GM18508 (cell line): ENCODE measurements around the gene SASH1.
A peak's percentile ranks its signal among the peaks of the same experiment; 100 is the strongest.

Source experiments
- ATAC-seq: cut with Tn5 transposase; IDR thresholded peaks from one replicate; pipeline ENCODE4 v1.9.1; 2021; ENCODE audit warnings: moderate number of reproducible peaks; ENCODE audit not compliant: insufficient read depth, unreplicated experiment

SASH1 gene

DNA sequence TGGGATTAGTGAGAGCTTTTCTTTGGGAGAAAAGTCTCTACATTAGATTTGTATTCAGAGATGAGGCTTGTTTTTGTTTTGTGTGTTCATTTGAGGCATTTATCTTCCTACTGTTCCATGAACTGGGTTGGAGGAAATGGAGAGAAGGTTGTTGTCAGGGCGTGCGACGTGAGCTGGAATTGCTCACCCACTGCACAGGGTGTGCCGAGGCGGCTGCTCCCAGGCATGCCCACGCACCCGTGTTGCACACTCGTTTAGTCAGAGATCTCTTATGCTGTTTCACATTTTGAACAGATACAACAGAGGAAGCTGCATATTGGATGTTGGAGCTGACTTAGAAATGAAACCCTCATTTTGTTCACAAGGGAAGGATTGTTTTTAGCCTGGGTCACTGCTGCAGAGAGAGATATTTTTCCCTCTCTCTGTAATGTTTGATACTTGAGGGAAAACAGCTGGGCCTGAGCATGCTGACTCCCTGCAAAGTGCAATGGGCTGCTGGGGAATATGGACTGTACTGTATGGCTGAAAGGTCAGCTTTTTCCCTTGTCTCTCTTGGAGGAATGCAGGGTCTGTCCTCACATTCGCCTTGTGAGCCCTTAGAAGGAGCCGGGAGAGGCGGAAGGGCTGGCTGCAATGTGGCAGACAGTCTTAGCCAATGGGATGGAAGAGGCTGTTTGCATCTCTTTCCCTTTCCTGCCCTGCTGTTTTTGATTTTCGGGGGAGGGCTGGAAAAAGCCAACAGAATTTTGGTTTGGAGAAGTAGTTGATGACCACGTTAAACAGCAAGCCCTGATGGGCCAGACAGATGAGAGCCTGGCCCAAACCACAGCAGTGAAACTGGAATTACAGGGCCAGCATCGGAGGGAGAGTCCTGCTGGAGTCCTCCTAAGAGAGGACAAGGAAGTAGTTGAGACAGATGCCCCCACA, 170.8 kb downstream of the SASH1 start:
- no peak for ATAC-seq

DNA sequence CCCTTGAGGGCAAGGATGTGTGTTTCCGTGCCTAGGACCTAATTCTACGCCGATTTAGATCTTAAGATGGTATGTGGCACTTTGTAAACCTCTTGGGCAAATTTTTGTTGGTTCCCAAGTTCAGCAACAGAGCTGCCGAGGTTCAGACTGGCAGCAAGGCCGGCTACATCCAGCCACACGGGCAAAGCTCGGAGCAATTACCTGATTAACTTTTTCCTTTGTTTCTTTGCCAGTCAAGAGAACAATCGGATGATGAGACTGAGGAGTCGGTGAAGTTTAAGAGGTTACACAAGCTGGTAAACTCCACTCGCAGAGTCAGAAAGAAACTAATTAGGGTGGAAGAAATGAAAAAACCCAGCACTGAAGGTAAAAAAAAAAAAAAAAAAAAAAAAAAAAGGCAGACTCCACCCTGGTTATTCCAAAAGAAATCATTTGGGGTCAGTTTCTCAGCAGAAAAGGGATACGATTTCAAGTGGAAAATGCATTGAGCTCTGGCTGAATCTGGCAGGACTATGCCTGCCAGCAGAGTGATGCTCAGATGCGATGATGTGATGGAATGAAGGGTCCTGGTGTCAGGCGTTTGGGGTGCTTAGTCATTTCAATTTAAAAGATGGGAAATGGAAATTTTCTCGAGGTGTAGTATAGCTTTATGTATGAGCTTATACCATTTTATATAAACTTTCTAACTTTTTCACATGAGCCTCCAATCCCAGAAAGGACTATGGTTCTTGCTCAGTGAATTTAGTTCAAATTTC, 171.6 kb downstream of the SASH1 start:
- no peak for ATAC-seq

DNA sequence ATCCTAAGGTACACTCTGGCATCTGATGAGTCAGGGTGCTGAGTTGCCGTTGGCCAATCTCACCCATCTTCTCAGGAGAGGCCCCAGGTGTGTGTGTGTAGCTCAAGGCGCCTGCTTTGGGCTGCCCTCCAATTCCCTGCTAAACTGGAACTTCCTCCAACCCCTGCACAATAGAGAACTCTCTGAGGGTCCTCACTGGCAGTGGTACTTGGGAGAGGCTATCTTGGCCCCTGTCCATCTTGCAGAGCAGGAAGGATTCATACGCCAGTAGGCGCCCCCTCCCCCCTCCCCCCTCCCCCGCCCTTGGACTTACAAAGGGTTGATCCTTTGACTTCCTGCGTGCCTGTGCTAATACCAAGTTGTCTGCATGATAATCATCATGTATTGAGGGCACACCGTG, 173.6 kb downstream of the SASH1 start:
- no peak for ATAC-seq

DNA sequence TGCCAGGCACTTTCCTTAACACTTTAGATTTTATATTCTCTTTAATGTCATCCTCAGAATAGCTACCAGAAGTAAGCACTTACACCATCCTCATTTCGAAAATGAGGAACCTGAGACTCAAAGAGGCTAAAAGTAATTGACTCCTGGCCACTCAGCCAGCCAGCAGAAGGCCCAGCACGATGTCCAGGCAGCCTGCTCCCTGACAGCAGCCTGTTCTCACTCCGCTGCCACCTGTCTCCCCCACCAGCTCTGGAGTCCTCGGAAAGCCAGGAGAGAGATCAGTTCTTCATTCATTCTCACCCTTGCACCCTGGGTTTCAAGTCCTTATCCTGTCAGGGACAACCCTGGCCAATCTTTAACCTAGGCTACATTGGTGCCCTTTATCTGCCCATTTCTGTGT, 174.0 kb downstream of the SASH1 start:
- ATAC-seq = no peak

DNA sequence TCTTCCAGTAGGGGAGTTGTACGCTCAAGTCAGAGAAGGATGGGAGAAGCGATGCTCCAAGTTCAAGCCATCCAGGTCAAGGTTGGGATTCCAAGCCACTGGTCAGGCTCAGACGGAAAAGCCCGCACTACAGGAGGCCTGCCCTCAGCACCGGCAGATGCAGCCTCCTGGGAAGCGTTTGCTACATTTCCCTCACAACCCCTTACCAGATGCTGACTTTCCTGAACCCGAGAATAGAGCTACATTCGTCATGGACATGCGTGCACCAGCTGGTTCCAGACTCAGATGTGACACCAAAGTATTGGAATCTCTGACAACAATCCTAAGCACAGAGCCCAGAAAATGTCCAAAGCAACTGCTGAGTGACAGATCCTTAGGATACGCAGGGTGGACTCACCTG, 174.8 kb downstream of the SASH1 start:
- ATAC-seq = no peak

DNA sequence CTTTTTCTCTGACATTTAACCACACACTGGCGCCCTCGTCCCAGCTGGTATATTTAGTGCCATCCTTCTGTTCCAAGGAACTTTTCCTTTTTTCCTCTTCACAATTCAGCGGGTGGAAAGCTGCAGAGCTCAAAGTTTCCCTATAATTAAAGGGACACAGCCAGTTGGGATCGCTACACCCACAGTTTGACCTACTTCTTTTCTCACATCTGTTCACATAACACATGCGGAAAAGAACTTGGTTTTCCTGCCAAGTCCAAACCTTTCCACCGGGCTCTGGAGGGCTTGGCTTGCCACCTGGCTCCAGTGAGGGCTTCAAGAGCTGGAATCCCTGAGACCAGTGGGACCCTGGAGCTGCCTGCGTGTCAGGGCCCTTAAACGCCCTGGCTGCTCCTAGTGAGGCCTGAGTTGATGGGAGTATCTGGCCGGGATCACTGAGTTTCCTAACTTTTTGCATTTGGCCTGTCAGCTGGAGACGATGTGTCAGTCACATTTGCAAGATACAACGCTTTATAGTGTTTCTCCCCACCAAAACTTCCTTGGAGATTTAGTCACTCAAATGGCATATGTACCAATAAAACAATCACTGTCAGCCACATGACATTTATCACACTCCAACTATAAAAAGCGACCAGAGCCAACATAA, 176.0 kb downstream of the SASH1 start:
- ATAC-seq = no peak

DNA sequence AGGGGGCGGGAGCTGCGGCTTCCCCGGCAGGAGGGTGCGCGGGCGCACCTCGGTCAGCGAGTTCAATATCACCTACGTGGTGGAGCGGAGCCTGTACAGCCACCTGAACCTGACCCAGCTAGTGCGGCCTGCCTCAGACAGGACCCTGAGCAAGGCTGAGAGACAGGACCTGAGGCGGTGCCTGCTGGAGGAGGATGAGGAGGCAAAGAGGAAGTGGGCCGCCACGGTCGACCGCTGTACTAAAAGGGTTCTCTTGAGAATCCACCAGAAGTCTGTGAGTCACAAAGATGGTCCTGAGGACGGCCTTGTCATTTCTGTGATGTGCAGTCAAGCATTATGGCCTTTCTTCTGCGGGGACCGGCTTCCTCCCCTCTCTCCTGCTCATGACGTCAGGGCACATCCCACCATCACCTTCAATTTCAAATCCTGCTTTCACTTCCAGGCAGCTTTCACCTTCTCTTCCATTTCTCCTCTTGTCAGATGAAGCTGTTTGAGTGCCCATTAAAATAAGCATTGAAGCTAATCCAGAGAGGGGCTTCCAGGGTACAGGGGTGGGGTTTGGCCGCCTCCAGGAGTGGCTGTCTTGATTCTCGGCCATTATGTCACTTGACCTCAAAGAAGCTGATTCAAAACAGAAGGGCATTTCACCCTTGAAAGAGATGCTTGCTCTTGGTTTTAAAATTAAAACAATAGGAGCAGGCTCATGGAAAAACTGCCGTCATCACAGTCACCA, 177.6 kb downstream of the SASH1 start:
- peak; percentile 86 for ATAC-seq

DNA sequence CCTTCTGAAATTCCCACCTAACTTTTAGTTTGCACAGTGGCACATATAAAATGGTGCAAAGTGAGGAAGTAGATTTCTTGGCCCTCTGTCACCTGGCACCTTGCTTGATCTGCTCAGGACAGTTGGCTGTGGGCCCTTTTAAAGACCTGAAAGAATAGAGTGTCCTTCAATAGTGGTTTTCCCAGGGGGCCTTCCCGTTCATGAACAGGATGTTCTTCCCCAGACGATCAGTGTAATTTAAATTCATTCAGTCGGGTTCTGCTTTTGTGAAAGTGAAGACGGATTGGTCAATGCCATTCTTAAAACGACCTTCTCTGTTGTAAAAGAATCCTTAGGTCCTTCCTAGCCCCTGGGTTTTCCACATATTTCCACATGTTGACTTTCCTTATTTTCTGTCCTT, 178.5 kb downstream of the SASH1 start:
- no peak for ATAC-seq

DNA sequence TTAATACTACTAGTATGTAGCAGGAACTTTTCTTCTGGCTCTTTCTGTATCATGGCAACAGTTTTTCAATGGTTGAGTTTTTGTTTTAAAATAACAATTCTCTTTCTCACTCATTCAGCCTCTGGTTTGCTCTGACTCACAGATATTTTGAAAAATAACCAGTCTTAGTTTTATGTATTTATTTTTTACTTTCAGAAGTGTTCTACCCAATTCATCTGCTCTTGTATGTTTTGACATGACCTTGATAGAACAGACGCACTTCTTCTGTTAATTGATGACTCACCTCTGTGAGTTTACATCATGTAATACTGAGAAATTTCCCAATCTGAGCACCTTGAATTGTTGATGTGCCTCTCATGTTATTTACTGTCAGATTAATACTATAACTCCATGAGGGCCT, 178.9 kb downstream of the SASH1 start:
- no peak for ATAC-seq

DNA sequence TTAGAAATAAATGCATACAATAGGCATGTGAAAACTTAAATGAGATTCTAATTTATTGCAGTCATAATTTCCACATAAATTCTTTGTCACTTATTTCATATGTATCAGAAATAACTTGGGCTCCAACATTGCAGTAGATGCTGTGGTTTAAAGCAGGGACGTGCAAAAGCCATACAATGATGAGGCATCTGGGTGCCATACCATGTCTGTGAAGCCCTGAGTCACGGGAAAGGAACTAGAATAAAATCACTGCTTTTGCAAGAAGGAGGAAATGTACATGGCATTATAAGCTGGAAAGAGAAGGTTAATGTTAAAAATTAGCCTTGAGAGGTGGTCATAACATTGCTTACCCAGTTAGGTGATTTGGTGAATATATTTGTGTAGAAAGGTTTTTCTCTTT, 180.4 kb downstream of the SASH1 start:
- ATAC-seq = no peak

DNA sequence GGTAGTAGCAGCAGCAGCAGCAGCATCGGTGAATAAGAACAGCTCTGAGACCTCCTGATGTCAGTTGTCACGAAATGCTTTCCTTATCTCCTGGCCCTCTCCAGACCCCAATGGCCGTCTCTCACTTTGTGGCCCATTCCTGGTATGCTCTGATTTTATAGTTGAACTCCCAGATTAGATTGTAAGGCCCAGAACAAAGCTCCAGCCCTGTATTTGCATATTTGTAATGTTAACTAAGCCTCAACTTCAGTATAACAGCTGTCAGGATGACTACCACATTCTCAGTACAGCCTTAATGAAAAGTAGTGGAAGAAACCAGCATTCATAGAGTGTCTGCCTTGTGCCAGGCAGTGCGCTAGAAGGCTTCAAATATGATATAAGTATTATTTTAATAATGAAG, 180.9 kb downstream of the SASH1 start:
- no peak for ATAC-seq

DNA sequence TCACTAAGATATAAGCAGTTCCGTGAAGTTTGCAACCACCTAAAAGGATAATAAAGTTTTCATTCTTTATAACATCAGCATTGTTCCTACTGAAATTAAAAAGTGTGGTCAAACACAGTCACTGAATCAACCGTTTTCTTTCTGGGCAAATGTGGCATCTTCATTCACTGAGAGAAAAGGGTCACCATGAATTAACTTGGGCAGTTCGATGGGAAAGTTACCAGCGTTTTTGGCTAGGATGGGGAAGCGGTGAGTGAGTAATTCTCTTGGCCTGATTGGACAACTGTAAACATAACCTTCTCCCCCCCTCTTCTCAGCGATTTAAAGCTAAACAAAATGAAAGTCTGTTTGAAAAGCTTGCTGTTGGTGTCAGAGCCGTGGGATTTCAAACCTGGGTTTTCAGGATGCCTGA, 181.8 kb downstream of the SASH1 start:
- ATAC-seq = no peak

DNA sequence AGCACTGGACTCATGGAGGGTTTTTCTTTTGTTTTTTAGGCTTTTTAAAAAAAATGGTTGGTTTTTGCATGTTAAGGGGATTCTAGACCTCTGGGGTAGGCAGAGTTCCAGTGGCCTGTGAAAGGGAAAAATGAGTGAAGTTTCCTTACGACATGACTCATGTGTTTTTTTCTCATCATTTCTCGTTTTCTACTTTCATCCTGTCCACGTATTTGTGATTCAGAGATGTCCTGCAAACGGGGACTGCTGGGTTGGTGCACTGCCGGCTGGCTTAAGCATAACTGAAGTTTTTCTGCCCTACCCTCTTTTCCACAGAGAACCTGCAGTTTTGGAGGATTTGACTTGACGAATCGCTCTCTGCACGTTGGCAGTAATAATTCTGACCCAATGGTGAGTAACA, 182.3 kb downstream of the SASH1 start:
- no peak for ATAC-seq

DNA sequence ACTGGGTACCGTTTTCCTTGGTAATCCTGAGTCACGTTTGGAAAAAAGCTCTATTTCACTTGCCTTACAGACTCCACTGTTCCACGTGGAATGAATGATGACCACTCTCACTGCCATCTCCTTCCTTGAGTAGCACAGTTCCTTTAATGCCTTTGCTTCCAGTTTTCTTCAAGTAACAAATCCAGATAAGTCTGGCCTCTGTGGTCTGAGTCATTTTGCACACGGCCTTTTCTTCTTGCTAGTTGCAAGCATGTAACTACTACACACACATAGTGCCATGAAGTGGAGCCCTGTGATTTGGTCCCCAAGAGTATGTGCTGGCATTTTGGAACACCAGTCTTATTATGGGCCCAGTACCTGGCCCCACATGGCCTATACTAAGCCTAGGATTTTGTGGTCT, 182.8 kb downstream of the SASH1 start:
- ATAC-seq = no peak

DNA sequence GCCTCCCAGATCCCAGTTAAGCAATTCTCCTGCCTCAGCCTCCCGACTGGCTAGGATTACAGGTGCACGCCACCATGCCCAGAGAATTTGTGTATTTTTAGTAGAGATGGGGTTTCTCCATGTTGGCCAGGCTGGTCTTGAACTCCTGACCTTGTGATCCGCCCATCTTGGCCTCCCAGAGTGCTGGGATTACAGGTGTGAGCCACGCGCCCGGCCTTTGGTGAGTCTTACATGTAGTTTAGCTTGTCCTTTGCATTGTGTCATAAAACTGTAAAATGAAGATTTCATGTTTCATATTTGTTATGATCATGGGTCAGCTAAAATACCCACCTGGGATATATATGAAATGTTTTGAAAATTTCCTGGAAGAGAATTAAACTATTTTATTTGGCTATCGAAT, 183.5 kb downstream of the SASH1 start:
- no peak for ATAC-seq

DNA sequence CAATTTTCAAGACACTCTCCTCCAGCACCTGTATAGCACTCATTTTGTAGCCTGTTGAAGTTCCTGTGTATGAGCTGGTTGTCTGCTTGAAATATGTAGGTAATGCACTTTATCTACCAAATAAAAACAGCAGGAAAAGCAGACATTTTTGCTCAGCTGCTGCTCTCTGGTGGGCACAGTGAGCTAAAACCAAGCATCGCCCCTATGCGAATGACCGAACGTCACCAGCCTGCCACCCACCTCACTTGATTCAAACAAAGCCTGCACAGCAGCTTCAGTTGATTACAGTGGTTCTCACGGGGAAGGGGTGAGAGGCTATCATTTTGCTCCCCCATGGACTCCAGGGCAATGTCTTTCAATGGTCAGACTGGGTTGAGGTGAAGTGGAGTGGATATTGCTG, 185.7 kb downstream of the SASH1 start:
- ATAC-seq = no peak

DNA sequence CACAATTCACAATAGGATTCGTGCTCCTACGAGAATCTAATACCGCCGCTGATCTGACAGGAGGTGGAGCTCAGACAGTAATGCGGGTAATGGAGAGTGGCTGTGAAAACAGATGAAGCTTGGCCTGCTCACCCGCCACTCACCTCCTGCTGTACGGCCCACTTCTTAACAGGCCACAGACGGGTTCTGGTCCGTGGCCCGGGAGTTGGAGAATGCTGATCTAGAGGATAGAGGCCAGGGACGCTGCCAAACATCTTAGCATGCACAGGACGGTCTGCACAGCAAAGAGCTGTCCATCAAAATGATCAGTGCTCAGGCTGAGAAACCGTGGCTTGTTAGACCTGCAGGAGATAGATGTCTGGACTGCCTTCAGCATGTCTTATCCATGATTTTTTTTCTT, 186.4 kb downstream of the SASH1 start:
- ATAC-seq = no peak

DNA sequence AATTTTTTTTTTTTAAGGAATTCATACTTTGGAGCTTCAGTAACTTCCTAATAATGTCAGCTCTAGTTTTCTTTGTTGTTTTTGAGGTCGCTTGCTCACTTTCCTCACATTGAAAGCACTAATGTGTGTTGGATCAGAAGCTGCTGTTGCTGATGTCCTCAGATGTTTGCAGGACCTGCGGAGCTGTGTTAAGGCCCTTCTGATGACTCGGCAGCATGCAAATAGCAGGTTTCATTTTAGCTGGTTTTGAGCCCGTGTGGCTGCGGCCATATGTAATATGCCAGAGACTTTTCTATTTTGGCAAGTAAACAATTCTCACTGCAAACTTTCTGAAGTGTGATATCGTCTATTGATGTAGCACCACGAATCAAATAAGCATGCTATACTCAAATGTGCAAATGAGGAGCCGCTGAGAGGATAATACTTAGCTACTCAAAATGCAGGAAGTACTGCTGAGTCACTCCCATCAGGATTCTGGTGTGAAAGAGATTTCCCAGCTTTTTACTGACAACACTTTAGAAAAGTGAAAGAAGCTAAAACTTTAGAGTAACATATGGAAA, 187.8 kb downstream of the SASH1 start:
- ATAC-seq = no peak

DNA sequence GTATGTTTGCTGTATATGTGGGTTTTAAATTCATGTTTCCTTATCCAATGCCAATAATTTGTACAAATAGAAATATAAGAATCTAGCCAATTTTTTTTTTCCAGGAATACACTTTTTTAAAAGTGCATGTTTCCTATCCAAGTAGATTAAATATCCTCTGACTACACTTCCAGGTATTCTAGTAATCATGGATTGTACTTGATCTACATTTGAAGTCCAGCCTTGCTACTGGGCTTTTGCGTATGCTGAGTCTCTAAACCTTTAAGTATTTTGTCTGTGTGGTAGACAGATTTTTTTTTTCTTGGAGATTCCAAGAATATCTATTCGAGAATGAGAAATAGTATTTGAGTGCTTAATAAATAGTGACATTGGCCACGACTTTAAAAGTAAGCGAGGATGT, 188.3 kb downstream of the SASH1 start:
- ATAC-seq = no peak

DNA sequence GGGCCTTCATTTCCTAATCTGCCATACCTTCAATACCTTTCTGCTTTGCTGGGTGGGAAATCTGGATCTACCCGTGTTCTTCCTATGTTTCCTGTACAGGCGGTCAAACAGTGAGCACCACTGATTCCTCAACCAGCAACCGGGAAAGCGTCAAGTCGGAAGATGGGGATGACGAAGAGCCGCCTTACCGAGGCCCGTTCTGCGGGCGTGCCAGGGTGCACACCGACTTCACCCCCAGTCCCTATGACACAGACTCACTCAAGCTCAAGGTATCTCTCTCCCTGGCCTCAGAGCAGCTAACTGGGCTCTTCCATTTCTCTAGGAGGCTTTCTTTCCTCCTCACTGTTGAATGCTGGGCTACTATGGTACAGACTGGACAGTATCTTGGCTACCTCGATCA, 190.1 kb downstream of the SASH1 start:
- no peak for ATAC-seq
